SK-N-SH (cell line): ENCODE measurements around the gene SLC7A5.
A peak's percentile ranks its signal among the peaks of the same experiment; 100 is the strongest.
"Not testable (repeated sequence)": the region's sequence is repeated elsewhere in the genome, so short reads cannot be mapped to it uniquely, and the experiment has no call there.

Experiments
- EZH2phosphoT487 ChIP-seq: fragments of 200-600 bp; sonication (generic); IDR thresholded peaks from 2 replicates; pipeline ENCODE4 v1.6.1; 2017; ENCODE audit warnings: low read depth, mixed run types, mild to moderate bottlenecking, antibody characterized with exemption, moderate library complexity, borderline replicate concordance
- POLR2AphosphoS5 ChIP-seq: IDR thresholded peaks from 2 replicates; pipeline ENCODE4 v1.6.1; 2012; ENCODE audit warnings: low read depth, low read length
- RAD21 ChIP-seq: IDR thresholded peaks from 2 replicates; pipeline ENCODE4 v1.6.1; 2012; ENCODE audit warnings: mild to moderate bottlenecking, low read length
- TF ChIP-seq, protein P1 (sequence below): fragments of 200-600 bp; sonication (generic); IDR thresholded peaks from 2 replicates; pipeline ENCODE4 v1.6.1; 2017; ENCODE audit warnings: antibody characterized with exemption, mild to moderate bottlenecking, moderate library complexity
- TF ChIP-seq, protein P2 (sequence below): IDR thresholded peaks from 2 replicates; pipeline ENCODE4 v1.6.1; 2012; ENCODE audit warnings: mild to moderate bottlenecking, low read depth, low read length, moderate library complexity

DNA sequence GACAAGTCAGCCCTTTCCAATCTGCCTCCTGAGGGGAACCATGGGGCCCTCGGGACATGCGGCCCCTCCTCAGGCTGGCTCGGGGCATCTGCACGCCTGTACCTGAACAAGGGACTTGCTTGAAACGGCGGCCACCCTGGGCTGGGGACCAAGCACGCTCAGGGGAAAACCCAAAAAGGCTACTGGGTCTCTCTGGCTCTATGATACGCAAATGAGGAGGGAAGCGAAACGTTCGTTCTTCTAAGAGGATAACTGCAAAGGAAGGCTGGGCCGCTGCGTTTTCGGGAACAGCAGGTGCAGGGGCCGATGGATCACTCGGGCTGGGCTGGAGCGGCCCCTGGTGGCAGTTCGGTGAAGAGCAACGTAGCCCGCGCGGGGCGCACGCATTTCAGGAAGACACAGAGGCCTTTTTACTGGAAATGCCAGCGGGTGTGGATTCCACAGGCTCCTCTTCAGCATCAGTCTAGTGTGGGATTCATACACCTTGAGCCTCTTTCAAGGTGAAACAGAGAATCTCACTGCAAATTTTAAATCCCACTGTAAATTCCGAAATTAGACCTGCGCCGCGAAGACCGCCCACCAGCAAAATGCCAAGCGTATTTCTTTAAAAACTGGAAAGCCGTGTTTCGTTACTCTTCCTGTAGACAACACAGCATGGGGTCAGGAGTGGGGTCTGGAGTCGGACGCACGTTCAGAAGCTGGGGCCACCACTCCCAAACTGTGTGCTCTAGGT is 40.1 kb upstream of the SLC7A5 start:
- TF ChIP-seq, protein P1, sequence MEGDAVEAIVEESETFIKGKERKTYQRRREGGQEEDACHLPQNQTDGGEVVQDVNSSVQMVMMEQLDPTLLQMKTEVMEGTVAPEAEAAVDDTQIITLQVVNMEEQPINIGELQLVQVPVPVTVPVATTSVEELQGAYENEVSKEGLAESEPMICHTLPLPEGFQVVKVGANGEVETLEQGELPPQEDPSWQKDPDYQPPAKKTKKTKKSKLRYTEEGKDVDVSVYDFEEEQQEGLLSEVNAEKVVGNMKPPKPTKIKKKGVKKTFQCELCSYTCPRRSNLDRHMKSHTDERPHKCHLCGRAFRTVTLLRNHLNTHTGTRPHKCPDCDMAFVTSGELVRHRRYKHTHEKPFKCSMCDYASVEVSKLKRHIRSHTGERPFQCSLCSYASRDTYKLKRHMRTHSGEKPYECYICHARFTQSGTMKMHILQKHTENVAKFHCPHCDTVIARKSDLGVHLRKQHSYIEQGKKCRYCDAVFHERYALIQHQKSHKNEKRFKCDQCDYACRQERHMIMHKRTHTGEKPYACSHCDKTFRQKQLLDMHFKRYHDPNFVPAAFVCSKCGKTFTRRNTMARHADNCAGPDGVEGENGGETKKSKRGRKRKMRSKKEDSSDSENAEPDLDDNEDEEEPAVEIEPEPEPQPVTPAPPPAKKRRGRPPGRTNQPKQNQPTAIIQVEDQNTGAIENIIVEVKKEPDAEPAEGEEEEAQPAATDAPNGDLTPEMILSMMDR, result peak; percentile 80
- TF ChIP-seq RAD21, result peak; percentile 84
- TF ChIP-seq POLR2AphosphoS5, EZH2phosphoT487: not testable (repeated sequence)
- TF ChIP-seq, protein P2, sequence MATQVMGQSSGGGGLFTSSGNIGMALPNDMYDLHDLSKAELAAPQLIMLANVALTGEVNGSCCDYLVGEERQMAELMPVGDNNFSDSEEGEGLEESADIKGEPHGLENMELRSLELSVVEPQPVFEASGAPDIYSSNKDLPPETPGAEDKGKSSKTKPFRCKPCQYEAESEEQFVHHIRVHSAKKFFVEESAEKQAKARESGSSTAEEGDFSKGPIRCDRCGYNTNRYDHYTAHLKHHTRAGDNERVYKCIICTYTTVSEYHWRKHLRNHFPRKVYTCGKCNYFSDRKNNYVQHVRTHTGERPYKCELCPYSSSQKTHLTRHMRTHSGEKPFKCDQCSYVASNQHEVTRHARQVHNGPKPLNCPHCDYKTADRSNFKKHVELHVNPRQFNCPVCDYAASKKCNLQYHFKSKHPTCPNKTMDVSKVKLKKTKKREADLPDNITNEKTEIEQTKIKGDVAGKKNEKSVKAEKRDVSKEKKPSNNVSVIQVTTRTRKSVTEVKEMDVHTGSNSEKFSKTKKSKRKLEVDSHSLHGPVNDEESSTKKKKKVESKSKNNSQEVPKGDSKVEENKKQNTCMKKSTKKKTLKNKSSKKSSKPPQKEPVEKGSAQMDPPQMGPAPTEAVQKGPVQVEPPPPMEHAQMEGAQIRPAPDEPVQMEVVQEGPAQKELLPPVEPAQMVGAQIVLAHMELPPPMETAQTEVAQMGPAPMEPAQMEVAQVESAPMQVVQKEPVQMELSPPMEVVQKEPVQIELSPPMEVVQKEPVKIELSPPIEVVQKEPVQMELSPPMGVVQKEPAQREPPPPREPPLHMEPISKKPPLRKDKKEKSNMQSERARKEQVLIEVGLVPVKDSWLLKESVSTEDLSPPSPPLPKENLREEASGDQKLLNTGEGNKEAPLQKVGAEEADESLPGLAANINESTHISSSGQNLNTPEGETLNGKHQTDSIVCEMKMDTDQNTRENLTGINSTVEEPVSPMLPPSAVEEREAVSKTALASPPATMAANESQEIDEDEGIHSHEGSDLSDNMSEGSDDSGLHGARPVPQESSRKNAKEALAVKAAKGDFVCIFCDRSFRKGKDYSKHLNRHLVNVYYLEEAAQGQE, result not testable (repeated sequence)
